ENCODE data around the gene MTMR2.

Gene MTMR2

GRCh38 chr11:95805869-95806268, 118.0 kb downstream of the MTMR2 start:
- no peak for DNase-seq

- DNase-seq = no peak
Measured at GRCh38 chr11:95803973-95804372, 119.9 kb downstream of the MTMR2 start.

- DNase-seq = no peak
Measured at GRCh38 chr11:95802806-95803205, 121.1 kb downstream of the MTMR2 start.

- no peak for DNase-seq
Measured at GRCh38 chr11:95800438-95800837, 123.5 kb downstream of the MTMR2 start.

GRCh38 chr11:95799546-95799945, 124.4 kb downstream of the MTMR2 start:
- no peak for DNase-seq

- DNase-seq = no peak
Measured at GRCh38 chr11:95796501-95796900, 127.4 kb downstream of the MTMR2 start.

- DNase-seq = no peak
Measured at GRCh38 chr11:95795627-95796295, 128.1 kb downstream of the MTMR2 start.

- no peak for DNase-seq
Measured at GRCh38 chr11:95794086-95794485, 129.8 kb downstream of the MTMR2 start.

- no peak for DNase-seq
Measured at GRCh38 chr11:95793116-95793515, 130.8 kb downstream of the MTMR2 start.

GRCh38 chr11:95792700-95793099, 131.2 kb downstream of the MTMR2 start:
- DNase-seq = no peak

GRCh38 chr11:95792200-95792599, 131.7 kb downstream of the MTMR2 start:
- DNase-seq = no peak

- no peak for DNase-seq
Measured at GRCh38 chr11:95791709-95792033, 132.2 kb downstream of the MTMR2 start.

GRCh38 chr11:95790933-95791708, 132.8 kb downstream of the MTMR2 start:
- peak; percentile 60 to 62 for DNase-seq

GRCh38 chr11:95790123-95790932, 133.6 kb downstream of the MTMR2 start, which contains the start of gene CEP57:
Gene CEP57, plus strand, starts transcription at chr11:95790498. Its CDS starts 201 bp downstream, at chr11:95790699.
- peak; percentile 94 to 95 for DNase-seq

- DNase-seq = peak; percentile 93 to 94
Measured at GRCh38 chr11:95789506-95790122, 134.3 kb downstream of the MTMR2 start, which contains the start of gene FAM76B. Gene FAM76B, minus strand, starts transcription at chr11:95789782. Its CDS starts 304 bp downstream, at chr11:95789478.

GRCh38 chr11:95788921-95789505, 134.9 kb downstream of the MTMR2 start:
- peak; percentile 23 to 47 for DNase-seq
